ENCODE data around the gene GNS. TPM values are rescaled to one million over a fixed set of nuclear protein-coding genes. Genes with fewer than 3 reads are reported as not detected.

Gene GNS
- total RNA-seq, 1 donor from 2014 or later, result 150 TPM

GRCh38 chr12:64716371-64716770 lies 42.8 kb downstream of the GNS start:
- H3K9me3 Mint-ChIP-seq (ENCODE audit: unreplicated experiment), result no peaks in the 10 kb centered on the region
- no peaks in the 10 kb centered on the region for H3K27me3 Mint-ChIP-seq (ENCODE audit: unreplicated experiment)
- H3K4me1 Mint-ChIP-seq (ENCODE audit: unreplicated experiment), result no peaks in the 10 kb centered on the region
- H3K36me3 Mint-ChIP-seq (ENCODE audit: unreplicated experiment), result peaks cover 48% of the 10 kb centered on the region
- TF ChIP-seq, protein P1, sequence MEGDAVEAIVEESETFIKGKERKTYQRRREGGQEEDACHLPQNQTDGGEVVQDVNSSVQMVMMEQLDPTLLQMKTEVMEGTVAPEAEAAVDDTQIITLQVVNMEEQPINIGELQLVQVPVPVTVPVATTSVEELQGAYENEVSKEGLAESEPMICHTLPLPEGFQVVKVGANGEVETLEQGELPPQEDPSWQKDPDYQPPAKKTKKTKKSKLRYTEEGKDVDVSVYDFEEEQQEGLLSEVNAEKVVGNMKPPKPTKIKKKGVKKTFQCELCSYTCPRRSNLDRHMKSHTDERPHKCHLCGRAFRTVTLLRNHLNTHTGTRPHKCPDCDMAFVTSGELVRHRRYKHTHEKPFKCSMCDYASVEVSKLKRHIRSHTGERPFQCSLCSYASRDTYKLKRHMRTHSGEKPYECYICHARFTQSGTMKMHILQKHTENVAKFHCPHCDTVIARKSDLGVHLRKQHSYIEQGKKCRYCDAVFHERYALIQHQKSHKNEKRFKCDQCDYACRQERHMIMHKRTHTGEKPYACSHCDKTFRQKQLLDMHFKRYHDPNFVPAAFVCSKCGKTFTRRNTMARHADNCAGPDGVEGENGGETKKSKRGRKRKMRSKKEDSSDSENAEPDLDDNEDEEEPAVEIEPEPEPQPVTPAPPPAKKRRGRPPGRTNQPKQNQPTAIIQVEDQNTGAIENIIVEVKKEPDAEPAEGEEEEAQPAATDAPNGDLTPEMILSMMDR (IDR thresholded peaks at IDR 0.05), result no peak
- H3K27ac Mint-ChIP-seq (ENCODE audit: unreplicated experiment), result no peak overlapping the region
- H3K4me3 Mint-ChIP-seq (ENCODE audit: unreplicated experiment), result no peak overlapping the region
- DNase-seq (ENCODE audit: extremely low spot score, unreplicated experiment), result no peak

DNA sequence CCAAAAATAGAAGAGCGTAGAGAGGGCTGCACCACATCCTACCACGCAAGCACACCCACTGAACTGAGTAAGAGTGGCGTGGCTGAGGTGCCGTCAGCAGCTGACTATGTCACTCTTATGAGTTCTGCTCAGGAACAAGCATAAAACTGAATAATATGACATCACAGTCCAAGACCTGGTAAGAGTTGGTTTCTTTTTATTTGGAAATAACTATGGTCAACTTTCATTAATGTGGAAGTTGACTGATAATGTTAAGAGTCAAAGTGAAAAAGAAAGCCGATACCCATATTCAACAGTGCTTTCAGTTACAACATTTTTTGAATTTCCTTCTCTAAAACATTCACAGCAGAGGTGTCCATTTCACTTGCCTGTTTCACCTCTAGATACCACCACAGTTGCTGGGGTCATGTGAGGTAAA lies 44.6 kb downstream of the GNS start:
- DNase-seq (ENCODE audit: extremely low spot score, unreplicated experiment), result no peak
- H3K9me3 Mint-ChIP-seq (ENCODE audit: unreplicated experiment), result no peaks in the 10 kb centered on the region
- no peak overlapping the region for H3K27ac Mint-ChIP-seq (ENCODE audit: unreplicated experiment)
- no peaks in the 10 kb centered on the region for H3K4me1 Mint-ChIP-seq (ENCODE audit: unreplicated experiment)
- H3K27me3 Mint-ChIP-seq (ENCODE audit: unreplicated experiment), result no peaks in the 10 kb centered on the region
- H3K36me3 Mint-ChIP-seq (ENCODE audit: unreplicated experiment), result peaks cover 40% of the 10 kb centered on the region
- H3K4me3 Mint-ChIP-seq (ENCODE audit: unreplicated experiment), result no peak overlapping the region
- TF ChIP-seq, protein P1 (IDR thresholded peaks at IDR 0.05), result no peak

- no peak overlapping the region for H3K4me3 Mint-ChIP-seq (ENCODE audit: unreplicated experiment)
- no peak for DNase-seq (ENCODE audit: extremely low spot score, unreplicated experiment)
- H3K9me3 Mint-ChIP-seq (ENCODE audit: unreplicated experiment), result no peaks in the 10 kb centered on the region
- H3K4me1 Mint-ChIP-seq (ENCODE audit: unreplicated experiment), result no peaks in the 10 kb centered on the region
- TF ChIP-seq, protein P1 (IDR thresholded peaks at IDR 0.05), result no peak
- no peaks in the 10 kb centered on the region for H3K27me3 Mint-ChIP-seq (ENCODE audit: unreplicated experiment)
- H3K27ac Mint-ChIP-seq (ENCODE audit: unreplicated experiment), result no peak overlapping the region
- peaks cover 37% of the 10 kb centered on the region for H3K36me3 Mint-ChIP-seq (ENCODE audit: unreplicated experiment)
These were observed 45.8 kb downstream of the GNS start for GRCh38 chr12:64713376-64713775.

- Mint-ChIP-seq H3K4me1 (ENCODE audit: unreplicated experiment) (no peaks in the 10 kb centered on the region), H3K9me3 (ENCODE audit: unreplicated experiment) (no peaks in the 10 kb centered on the region), H3K27ac (ENCODE audit: unreplicated experiment) (no peak overlapping the region), H3K36me3 (ENCODE audit: unreplicated experiment) (peaks cover 10% of the 10 kb centered on the region), H3K4me3 (ENCODE audit: unreplicated experiment) (no peak overlapping the region), H3K27me3 (ENCODE audit: unreplicated experiment) (no peaks in the 10 kb centered on the region)
- TF ChIP-seq, protein P1 (IDR thresholded peaks at IDR 0.05), result no peak
- DNase-seq (ENCODE audit: extremely low spot score, unreplicated experiment), result no peak
These were observed 49.8 kb downstream of the GNS start for GRCh38 chr12:64709429-64709828.

DNA sequence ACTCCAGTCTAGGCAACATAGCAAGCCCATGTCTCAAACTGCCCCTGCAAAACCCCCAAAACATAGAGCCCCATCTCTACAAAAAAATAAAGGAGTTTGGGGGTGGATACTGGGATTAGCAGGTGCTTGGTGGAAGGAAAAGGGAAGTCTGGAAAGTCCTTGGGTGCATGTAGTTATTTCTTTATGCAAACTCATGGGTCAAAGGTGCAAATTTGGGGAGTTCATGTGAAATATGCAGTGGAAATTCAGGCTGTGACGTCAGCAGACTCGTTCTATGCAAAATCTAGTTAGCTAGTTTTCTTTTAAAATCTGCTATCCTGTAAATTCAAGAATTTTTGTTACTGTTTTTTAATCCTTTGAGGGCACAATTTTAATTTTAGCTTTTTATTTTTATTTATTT lies 51.3 kb downstream of the GNS start:
- H3K4me1 Mint-ChIP-seq (ENCODE audit: unreplicated experiment), result no peaks in the 10 kb centered on the region
- H3K27me3 Mint-ChIP-seq (ENCODE audit: unreplicated experiment), result no peaks in the 10 kb centered on the region
- no peaks in the 10 kb centered on the region for H3K9me3 Mint-ChIP-seq (ENCODE audit: unreplicated experiment)
- H3K27ac Mint-ChIP-seq (ENCODE audit: unreplicated experiment), result no peak overlapping the region
- TF ChIP-seq, protein P1 (IDR thresholded peaks at IDR 0.05), result no peak
- no peak for DNase-seq (ENCODE audit: extremely low spot score, unreplicated experiment)
- peaks cover 3% of the 10 kb centered on the region for H3K36me3 Mint-ChIP-seq (ENCODE audit: unreplicated experiment)
- no peak overlapping the region for H3K4me3 Mint-ChIP-seq (ENCODE audit: unreplicated experiment)
